Breast epithelium (tissue), 3 donors: ENCODE measurements around the gene CHN1.

Experiments
- CTCF ChIP-seq, 3 donors: fragments of 450-650 bp; IDR thresholded peaks; one replicate each; pipeline ENCODE4 v1.5.1; 2016 to 2017; ENCODE audit warnings: antibody characterized with exemption in 3 of 3, mild to moderate bottlenecking in 3 of 3, moderate library complexity in 3 of 3
- POLR2A ChIP-seq: fragments of 450-650 bp; IDR thresholded peaks from one replicate; pipeline ENCODE4 v1.6.1; 2016; ENCODE audit warnings: antibody characterized with exemption, mild to moderate bottlenecking, moderate library complexity
- POLR2AphosphoS5 ChIP-seq, 3 donors: sonication (generic); formaldehyde crosslinking; IDR thresholded peaks; one replicate each; pipeline ENCODE4 v1.6.1; 2017; ENCODE audit warnings: antibody characterized with exemption in 3 of 3

- TF ChIP-seq CTCF (IDR thresholded peaks at IDR 0.05): no peak
- TF ChIP-seq POLR2AphosphoS5 (IDR thresholded peaks at IDR 0.05): no peak
- no peak for TF ChIP-seq POLR2A
These were observed 210.3 kb downstream of the CHN1 start for GRCh38 chr2:174794851-174795374.
